GM19025 (cell line): Measurements from ENCODE around the gene AIDA.
"Not testable (repeated sequence)": the region's sequence is repeated elsewhere in the genome, so short reads cannot be mapped to it uniquely, and the experiment has no call there.

Experiments
- ATAC-seq: cut with Tn5 transposase; IDR thresholded peaks from one replicate; pipeline ENCODE4 v1.9.1; 2021; ENCODE audit warnings: mild to moderate bottlenecking, low read depth, moderate library complexity; ENCODE audit not compliant: unreplicated experiment

Gene AIDA

GRCh38 chr1:222712253-222713090 lies at the start of gene AIDA, which contains the start of gene BROX:
TSS of gene AIDA (minus strand) at chr1:222712491. CDS start at chr1:222712317, 174 bp downstream.
TSS of gene BROX (plus strand) at chr1:222712564. CDS start at chr1:222715700, 3,136 bp downstream.
- peak; percentile 79 for ATAC-seq

GRCh38 chr1:222761083-222761482 lies 48.8 kb upstream of the AIDA start:
- ATAC-seq, result no peak

- ATAC-seq, result no peak
Observed at GRCh38 chr1:222759451-222760035, 47.3 kb upstream of the AIDA start.

- ATAC-seq, result no peak
Observed at GRCh38 chr1:222757646-222758268, 45.5 kb upstream of the AIDA start.

GRCh38 chr1:222754366-222755139 lies 42.3 kb upstream of the AIDA start:
- no peak for ATAC-seq

- ATAC-seq, result no peak
Observed at GRCh38 chr1:222751255-222751654, 39.0 kb upstream of the AIDA start.

- ATAC-seq, result no peak
Observed at GRCh38 chr1:222750651-222751050, 38.4 kb upstream of the AIDA start.

- no peak for ATAC-seq
Observed at GRCh38 chr1:222749927-222750326, 37.6 kb upstream of the AIDA start.

- not testable (repeated sequence) for ATAC-seq
Observed at GRCh38 chr1:222741630-222742457, 29.6 kb upstream of the AIDA start.

GRCh38 chr1:222739929-222740328 lies 27.6 kb upstream of the AIDA start:
- ATAC-seq, result no peak

- ATAC-seq, result no peak
Observed at GRCh38 chr1:222739465-222739864, 27.2 kb upstream of the AIDA start.

GRCh38 chr1:222736972-222737371 lies 24.7 kb upstream of the AIDA start, which contains the start of gene FAM177B:
TSS of gene FAM177B (plus strand) at chr1:222737202. CDS start at chr1:222746546, 9,344 bp downstream.
- no peak for ATAC-seq

- ATAC-seq, result no peak
Observed at GRCh38 chr1:222736470-222736869, 24.2 kb upstream of the AIDA start.

GRCh38 chr1:222734740-222735139 lies 22.4 kb upstream of the AIDA start:
- ATAC-seq, result no peak

- peak; percentile 97 for ATAC-seq
Observed at GRCh38 chr1:222732216-222733159, 20.2 kb upstream of the AIDA start.

GRCh38 chr1:222730866-222731265 lies 18.6 kb upstream of the AIDA start:
- ATAC-seq, result no peak

- ATAC-seq, result no peak
Observed at GRCh38 chr1:222728746-222729145, 16.5 kb upstream of the AIDA start.

GRCh38 chr1:222716393-222716792 lies 4.1 kb upstream of the AIDA start:
- ATAC-seq, result no peak
